GM18505 (cell line): ENCODE results near the gene TCTN1.
"Not testable (repeated sequence)": the region's sequence is repeated elsewhere in the genome, so short reads cannot be mapped to it uniquely, and the experiment has no call there.

Source experiments
- ATAC-seq: cut with Tn5 transposase; IDR thresholded peaks from one replicate; pipeline ENCODE4 v1.9.1; 2021; ENCODE audit not compliant: unreplicated experiment
- POLR2A ChIP-seq: IDR thresholded peaks from 4 replicates; pipeline ENCODE4 v1.6.1; 2011; ENCODE audit warnings: borderline replicate concordance; ENCODE audit not compliant: insufficient read depth, insufficient read length; ENCODE audit errors: extremely low read depth

Gene TCTN1

DNA sequence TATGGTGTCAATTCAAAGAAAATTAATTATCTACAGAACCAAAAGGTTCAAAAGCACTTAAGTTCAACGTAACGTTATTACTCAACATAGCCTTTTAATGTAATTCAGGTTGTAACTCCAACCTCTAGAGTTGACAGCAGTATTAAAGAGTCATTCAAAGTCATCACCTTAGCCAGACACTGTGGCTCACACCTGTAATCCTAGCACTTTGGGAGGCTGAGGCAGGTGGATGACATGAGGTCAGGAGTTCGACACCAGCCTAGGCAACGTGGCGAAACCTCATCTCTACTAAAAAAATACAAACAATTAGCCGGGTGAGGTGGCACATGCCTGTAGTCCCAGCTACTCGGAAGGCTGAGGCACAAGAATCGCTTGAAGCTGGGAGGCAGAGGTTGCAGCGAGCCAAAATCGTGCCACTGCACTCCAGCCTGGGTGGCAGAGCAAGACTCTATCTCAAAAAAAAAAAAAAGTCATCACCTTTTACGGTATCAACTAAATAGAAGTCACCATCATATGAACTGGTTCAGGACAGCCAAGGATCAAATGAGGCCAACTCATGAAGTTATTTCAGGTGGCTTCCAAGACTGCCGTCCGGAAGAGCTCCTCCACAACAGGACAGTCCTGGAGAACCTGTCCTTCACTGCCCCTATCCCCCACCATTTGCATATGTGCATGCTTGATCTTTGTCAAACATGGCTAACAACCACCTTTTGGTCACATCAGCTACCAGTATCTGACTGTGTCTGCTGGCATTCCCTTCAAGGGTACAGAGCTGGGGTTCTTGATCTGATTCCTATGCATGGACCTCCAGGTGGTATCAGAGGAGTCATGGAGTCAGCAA, 35.0 kb upstream of the TCTN1 start:
- ATAC-seq = no peak
- no peak for TF ChIP-seq POLR2A

DNA sequence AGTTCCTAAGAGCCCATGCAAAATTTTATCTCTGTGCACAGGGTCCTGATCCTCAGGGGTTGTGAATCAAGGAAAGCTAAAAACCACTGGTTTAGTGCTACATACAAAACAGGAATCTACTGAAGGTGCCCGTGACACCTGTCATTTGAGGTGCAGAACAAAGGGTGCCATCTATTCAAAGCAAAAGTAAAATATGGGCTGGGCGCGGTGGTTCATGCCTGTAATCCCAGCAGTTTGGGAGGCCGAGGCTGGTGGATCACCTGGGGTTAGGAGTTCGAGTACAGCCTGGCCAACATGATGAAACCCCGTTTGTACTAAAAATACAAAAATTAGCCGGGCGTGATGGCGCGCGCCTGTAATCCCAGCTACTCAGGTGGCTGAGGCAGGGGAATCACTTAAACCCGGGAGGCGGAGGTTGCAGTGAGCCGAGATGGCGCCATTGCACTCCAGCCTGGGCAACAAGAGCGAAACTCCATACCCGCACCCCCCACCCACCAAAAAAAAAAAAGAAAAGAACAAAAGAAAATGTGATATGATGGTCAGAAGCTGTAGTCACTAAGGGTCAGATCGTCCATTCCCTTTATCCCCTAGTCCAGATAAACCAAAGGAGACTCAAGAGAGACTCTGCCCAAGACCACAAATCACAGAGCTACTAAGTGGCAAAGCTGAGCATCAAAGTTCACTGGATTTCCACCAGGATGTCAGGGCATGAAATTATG, 34.2 kb upstream of the TCTN1 start:
- TF ChIP-seq POLR2A = no peak
- ATAC-seq = no peak

DNA sequence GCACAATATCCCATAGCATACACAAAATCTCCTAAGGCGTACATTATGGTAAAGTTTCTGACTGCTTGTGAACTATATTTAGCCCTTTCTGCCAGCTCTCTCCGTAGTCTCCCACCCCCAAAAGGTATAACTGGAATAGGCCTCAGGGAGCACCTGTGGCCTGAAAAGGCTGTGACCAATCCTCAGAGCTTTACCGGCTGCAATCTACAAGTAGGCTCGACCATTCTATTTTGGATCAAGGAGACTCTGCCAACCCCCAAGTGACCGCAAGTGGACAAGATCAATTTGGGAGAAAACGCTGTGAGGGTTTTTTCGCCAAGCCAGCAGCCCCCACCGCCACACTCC, 32.0 kb upstream of the TCTN1 start:
- TF ChIP-seq POLR2A = no peak
- ATAC-seq = no peak

DNA sequence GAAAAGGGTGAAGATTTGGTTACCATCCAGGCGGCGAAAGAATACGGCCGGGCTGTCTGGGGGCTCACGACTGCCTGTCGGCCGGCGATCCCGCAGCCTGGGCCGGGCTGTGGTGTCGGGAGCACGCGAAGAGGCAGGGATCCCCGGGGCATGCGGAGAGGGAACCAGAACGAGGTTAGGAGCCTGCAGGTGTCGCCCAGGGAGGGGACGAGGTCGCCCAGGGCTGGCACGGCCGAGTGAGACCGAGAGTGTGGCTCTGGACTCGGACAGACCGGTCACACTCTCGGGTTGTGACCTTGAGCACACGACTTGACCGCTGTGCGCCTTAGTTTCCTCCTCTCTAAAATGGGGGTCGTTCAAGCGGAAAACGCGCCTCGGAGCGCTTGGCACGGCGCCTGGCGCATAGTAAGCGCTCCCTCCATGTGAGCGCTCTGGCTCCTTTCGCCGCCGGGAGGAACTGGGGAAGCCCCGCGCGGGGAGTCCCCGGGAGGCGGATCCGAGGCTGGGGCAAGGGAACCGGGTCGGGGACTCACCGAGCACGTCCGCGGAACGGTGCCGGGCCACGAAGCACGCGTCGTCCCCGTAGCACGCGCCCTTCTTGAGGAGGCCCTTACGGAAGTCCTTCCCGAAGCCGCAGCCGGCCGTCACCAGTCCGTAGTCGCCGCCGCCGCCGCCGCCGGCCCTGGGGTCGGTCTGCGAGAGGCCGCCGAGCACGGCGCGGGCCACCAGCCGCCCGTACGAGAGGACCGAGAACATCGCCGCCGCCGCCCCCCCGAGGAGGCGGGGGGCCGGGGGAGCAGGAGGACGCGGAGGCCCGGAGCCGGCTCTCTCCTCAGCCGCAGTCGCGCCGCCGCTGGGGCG, 31.4 kb upstream of the TCTN1 start:
- ATAC-seq = peak; percentile 41
- TF ChIP-seq POLR2A = no peak

DNA sequence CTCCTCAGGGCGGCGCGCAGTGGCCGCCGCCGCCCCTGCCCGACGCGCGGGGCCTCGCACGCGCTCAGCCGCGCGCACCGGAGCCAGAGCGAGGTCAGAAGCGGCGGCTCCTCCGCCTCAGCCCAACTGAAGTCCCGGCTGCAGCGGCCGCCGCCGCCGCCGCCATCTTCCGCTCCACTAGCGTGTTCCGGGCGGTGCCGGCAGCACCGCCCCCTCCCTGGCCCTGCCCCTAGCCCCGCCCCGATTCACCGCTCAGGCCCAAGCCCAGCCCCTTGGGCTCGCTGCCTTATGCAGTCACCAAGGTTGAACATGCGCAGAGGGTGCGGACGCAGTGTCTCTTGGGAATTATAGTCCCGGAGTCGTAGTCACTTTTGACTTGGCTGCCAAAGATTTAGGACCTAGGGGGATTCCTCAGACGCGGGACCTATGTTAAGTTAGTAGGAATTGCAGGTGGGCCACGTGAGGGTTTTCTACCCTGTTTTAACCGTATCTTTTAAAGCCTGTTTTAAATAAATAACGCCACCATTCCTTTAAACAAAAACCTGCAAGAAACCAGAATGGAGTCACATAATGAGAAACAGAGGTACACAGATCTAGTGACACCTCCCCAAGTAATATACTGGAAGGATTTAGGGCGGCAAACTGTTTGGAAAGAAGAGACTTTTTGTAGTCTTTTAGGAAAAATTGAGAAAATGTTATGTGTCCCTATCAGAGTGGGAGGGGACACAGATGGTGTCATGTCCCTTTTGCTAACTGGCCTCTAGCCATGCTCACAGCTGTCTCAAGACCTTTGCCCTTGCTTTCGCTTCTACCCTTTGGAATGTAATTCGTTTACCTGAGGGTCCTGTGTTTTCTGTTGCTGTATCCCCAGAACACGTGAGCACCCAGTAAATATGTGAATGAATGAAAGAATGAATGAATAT, 30.5 kb upstream of the TCTN1 start, which contains the start of gene PPTC7:
Gene PPTC7, minus strand, starts transcription at position 182 of the 923 bp plus-strand sequence. CDS start 287 bp downstream, outside the sequence.
- ATAC-seq = peak; percentile 84
- peak; percentile 86 for TF ChIP-seq POLR2A

DNA sequence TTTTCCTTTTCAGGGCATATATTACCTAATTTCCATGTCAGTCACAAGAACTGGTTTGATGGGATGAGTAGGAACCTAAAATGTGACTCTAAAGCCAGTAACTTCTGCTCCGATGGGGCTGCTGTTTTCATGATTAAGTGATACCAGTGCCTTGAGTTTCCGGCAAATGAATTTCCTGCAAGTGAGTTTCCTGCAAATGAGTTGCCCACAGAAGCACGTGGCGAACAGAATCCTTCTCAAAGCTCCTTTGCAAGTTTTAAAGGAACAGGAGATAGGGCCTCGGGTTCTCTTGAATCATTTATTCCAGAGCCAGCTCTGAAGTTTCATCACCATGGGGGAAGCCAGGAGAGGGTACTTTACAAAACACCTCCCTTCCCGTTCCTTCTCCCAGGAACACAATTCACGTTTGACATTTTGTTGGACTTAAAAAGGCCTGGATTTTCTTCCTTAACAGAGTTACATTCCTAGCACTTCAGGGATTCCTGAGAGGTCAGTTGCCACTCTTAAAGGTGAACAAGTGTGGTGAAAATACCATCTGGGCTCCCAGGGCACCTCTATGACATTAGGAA, 28.6 kb upstream of the TCTN1 start:
- TF ChIP-seq POLR2A = no peak

DNA sequence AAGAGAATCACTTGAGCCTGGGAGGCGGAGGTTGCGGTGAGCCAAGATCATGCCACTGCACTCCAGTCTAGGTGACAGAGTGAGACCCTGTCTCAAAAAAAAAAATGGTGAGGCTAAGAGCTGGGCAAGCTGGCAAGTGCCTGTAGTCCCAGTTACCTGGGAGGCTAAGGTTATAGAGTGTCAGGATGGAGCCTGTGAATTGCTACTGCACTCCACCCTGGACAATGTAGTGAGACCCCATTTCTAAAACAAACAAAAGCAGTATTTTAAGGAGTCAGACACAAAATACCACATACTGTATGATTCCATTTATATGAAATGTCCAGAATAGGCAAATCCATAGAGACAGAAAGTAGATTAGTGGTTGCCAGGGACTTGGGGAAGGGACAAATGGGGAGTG, 26.8 kb upstream of the TCTN1 start:
- ATAC-seq = not testable (repeated sequence)

More for the DNA sequence above, 28.6 kb upstream of the TCTN1 start:
- ATAC-seq = no peak

DNA sequence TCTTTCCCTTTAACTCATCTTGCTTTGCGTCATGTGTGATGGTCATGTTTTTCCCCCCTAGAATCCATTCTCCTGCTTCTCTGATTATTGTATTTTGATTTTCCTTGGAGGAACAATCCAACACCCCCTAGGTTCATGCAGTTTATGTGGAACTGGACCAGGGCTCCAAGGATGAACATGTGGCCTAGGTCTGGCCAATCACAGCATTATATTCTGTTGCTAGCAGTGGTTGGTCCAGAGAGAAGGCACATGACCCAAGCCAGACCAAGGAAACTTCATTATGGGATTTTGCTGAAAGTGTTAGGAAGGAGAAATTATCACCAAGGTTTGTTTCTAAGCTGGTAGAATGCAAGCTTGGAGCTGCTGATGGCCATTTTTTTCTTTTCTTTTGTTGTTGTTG, 23.9 kb upstream of the TCTN1 start:
- no peak for TF ChIP-seq POLR2A
- ATAC-seq = no peak

DNA sequence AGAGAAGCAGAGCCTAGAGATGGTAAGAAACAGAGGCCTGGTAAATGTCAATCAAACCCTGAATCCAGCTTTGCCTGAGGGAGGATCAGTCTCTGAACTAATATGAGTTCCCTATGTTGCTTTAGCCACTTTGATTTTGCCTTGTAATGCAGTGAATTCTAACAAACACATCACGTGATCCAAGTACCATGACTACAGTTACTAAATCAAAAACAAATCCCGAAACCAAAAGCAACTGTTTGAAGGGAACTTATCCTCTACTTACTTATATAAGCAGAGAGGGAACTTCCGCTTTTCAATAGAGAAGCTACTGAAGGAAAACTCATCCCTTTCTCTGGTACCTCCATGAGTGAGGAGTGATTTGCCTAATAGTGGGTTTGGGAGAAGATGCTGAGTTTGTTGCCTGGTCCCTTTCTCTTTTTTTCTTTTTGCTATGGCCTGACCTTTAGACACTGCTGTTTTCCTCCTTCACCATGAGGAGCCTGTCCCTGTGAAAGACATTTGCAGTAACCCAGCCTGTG, 23.1 kb upstream of the TCTN1 start:
- ATAC-seq = peak; percentile 74
- TF ChIP-seq POLR2A = no peak

DNA sequence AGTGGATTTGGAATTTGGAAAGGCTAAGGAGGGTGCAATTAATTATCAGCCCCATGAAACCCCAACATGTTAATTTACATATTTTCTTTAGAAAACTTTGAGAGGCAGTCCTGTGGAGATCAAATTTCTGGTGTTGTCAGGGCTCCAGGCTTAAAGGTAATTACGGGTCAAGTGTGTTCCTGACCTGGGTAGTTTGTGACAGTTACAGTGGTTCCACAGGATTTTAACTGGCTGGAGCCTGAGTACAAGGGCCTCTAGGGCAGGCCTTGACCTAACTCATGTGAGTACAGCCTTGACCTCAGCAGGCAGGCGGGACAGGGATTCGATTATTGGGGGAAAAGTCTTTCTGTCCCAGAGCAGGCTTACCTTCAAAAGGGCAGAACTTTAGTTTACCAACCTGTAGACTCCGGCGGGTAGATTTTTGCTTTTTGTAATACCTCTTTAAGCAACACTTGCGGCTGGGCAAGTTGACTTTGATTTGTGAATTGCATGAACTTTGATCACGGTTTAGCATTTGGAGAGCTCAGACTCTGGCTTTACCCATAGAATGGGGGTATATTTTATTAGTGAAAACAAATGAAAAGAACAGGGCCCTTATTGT, 22.4 kb upstream of the TCTN1 start:
- TF ChIP-seq POLR2A = no peak
- no peak for ATAC-seq

DNA sequence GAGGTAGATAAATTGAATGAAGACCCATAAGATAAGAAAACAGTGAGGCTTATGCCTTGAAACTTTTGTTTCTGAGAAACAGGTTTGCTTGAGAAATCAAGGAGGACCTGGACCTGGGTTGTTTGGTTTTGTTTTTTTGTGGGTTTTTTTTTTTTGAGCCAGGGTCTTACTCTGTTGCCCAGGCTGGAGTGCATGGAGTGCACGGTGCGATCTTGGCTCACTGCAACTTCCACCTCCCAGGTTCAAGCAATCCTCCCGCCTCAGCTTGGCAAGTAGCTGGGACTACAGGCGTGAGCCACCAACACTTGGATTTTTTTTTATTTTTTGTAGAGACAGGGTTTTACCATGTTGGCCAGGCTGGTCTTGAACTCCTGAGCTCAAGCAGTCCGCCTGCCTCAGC, 21.9 kb upstream of the TCTN1 start:
- ATAC-seq = no peak

DNA sequence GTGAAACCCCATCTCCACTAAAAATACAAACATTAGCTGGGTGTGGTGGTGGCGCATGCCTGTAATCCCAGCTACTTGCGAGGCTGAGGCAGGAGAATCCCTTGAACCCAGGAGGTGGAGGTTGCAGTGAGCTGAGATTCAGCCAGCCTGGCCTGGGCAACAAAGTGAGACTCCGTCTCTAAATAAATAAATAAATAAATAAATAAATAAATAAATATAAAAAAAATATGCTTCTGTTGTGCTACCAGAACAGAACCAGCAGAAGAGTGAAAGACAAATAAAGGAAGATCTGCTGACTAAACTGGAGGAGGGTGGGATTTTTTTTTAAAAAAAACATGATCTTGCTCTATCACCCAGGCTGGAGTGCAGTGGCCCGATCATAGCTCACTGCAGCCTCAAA, 21.0 kb upstream of the TCTN1 start:
- ATAC-seq = not testable (repeated sequence)

More for the DNA sequence above, 21.9 kb upstream of the TCTN1 start:
- TF ChIP-seq POLR2A = no peak

DNA sequence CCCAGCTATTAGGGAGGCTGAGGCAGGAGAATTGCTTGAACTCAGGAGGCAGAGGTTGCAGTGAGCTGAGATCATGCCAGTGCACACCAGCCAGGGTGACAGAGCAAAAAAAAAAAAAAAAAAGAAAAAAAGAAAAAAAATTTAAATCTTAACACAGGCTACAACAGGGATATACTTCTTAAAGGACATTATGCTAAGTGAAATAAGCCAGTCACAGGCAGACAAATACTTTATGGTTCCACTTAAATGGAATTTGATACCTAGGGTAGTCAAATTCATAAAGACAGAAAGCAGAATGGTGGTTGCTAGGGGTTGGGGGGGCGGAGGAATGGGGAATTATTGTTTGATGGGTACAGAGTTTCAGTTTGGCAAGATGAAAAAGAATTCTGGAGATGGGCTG, 16.0 kb upstream of the TCTN1 start:
- ATAC-seq = no peak
- TF ChIP-seq POLR2A = no peak
